NOMO-1 treated with DMSO at 0.1 percent for 48 hours (cell line): ENCODE measurements around the gene GDF9.

Experiments
- DNase-seq: peaks from one replicate; lab custom pipeline; 2025; ENCODE audit not compliant: unreplicated experiment; lab: John Stamatoyannopoulos, UW

The GDF9 gene

GRCh38 chr5:132866342-132867045 is at the start of gene GDF9, which contains the start of gene UQCRQ:
Gene GDF9, minus strand, starts transcription at chr5:132866469. Its CDS starts 1,936 bp downstream, at chr5:132864533.
Gene UQCRQ, plus strand, starts transcription at chr5:132866642. Its CDS starts 240 bp downstream, at chr5:132866882.
- peak; percentile 99 for DNase-seq

GRCh38 chr5:132915681-132916080 is 49.4 kb upstream of the GDF9 start:
- no peak for DNase-seq

GRCh38 chr5:132909702-132910101 is 43.4 kb upstream of the GDF9 start:
- no peak for DNase-seq

- no peak for DNase-seq
Observed at GRCh38 chr5:132907161-132907560, 40.9 kb upstream of the GDF9 start.

- DNase-seq: peak; percentile 1
Observed at GRCh38 chr5:132905938-132906337, 39.7 kb upstream of the GDF9 start.

- no peak for DNase-seq
Observed at GRCh38 chr5:132901730-132902129, 35.5 kb upstream of the GDF9 start.

GRCh38 chr5:132901036-132901435 is 34.8 kb upstream of the GDF9 start:
- no peak for DNase-seq

- no peak for DNase-seq
Observed at GRCh38 chr5:132898094-132898493, 31.8 kb upstream of the GDF9 start.

- DNase-seq: no peak
Observed at GRCh38 chr5:132896685-132897084, 30.4 kb upstream of the GDF9 start.

GRCh38 chr5:132895719-132896305 is 29.5 kb upstream of the GDF9 start:
- no peak for DNase-seq

- no peak for DNase-seq
Observed at GRCh38 chr5:132890817-132891216, 24.5 kb upstream of the GDF9 start.

- DNase-seq: no peak
Observed at GRCh38 chr5:132889501-132889900, 23.2 kb upstream of the GDF9 start.

- no peak for DNase-seq
Observed at GRCh38 chr5:132887283-132887682, 21.0 kb upstream of the GDF9 start.

GRCh38 chr5:132886064-132886823 is 20.0 kb upstream of the GDF9 start:
- no peak for DNase-seq

GRCh38 chr5:132884548-132884947 is 18.3 kb upstream of the GDF9 start:
- DNase-seq: no peak

- DNase-seq: peak; percentile 74
Observed at GRCh38 chr5:132883261-132883834, 17.1 kb upstream of the GDF9 start.

GRCh38 chr5:132877938-132878337 is 11.7 kb upstream of the GDF9 start:
- DNase-seq: no peak

- DNase-seq: no peak
Observed at GRCh38 chr5:132877466-132877865, 11.2 kb upstream of the GDF9 start.

GRCh38 chr5:132876020-132876759 is 9.9 kb upstream of the GDF9 start:
- no peak for DNase-seq

- no peak for DNase-seq
Observed at GRCh38 chr5:132873930-132874271, 7.6 kb upstream of the GDF9 start.
